ENCODE data around the gene ZNF175. TPM values are rescaled to one million over a fixed set of nuclear protein-coding genes. Genes with fewer than 3 reads are reported as not detected.

Gene ZNF175
- total RNA-seq (2022) (6.9 and 9.3 TPM in 2 replicates), Bru-seq, nascent RNA (percentile 70 among the genes with signal in this experiment), BruChase-seq, experiment 1, labeled RNA remaining after a 6-hour chase (percentile 56 among the genes with signal in this experiment), BruChase-seq, experiment 2, labeled RNA remaining after a 2-hour chase (percentile 78 among the genes with signal in this experiment)
- long read RNA-seq, full-length matches to known transcripts, result 1 of 3 reads
- long read RNA-seq, partial matches to known transcripts, result 0 of 3 reads
- long read RNA-seq, other reads (novel, unspliced or antisense), result 2 of 3 reads

DNA sequence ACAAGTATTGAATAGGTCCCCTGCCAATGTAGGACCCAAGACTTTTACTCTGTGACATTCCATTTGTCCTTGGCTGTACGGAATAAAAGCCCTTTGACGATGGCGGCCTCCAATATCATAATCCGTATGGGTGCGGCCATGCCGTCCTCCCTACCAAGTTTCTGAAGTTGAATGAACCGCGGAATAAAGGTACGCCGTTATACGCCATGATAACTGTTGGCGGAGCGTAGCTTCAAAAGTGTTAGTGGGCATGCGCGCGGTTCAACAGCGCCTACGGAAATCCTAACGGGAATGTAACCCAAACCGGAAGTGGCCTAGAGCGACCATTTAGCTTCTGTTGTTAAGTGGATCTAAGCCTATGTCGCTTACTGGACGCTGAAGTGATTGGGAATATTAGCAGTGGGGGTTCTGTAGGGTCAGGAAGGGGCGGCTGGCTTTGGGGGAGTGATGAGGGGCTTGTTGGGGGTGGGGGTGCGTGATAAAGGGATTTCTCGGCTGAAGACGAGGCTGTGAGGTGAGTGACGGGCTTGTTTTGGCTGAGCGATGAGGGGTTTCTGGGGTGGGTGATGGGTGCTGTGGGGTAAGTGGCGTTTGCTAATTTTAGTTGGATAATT lies at the start of gene ZNF175:
ZNF175 (plus strand) TSS at position 322 of the 614 bp plus-strand sequence. CDS start 2,047 bp downstream, outside the sequence.
- intact Hi-C loops (cut with micrococcal nuclease), result loop anchor here (1.0 kb wide), 1 partner anchor 23 kb away; no protein-coding TSS in a partner anchor
- CTCF ChIA-PET, result interaction anchor here (0.9 to 1.3 kb wide), 2 partner anchors 21 to 97 kb away, joined by 4 read pairs; no protein-coding TSS in a partner anchor
- peaks cover 13% of the 10 kb centered on the region for H3K27me3 Mint-ChIP-seq (ENCODE audit: insufficient read depth, unreplicated experiment)
- DNase-seq (ENCODE audit: unreplicated experiment), result peak; percentile 98
- peaks cover 19% of the 10 kb centered on the region for H3K36me3 Mint-ChIP-seq (ENCODE audit: insufficient read depth, unreplicated experiment)
- BruUV-seq (replicated peaks), result no TSS peak
- POLR2A ChIA-PET, result interaction anchor here (0.6 to 1.5 kb wide), 12 partner anchors 23 to 956 kb away, joined by 3 to 12 read pairs (median 3); no protein-coding TSS in a partner anchor
- TF ChIP-seq, protein P1, sequence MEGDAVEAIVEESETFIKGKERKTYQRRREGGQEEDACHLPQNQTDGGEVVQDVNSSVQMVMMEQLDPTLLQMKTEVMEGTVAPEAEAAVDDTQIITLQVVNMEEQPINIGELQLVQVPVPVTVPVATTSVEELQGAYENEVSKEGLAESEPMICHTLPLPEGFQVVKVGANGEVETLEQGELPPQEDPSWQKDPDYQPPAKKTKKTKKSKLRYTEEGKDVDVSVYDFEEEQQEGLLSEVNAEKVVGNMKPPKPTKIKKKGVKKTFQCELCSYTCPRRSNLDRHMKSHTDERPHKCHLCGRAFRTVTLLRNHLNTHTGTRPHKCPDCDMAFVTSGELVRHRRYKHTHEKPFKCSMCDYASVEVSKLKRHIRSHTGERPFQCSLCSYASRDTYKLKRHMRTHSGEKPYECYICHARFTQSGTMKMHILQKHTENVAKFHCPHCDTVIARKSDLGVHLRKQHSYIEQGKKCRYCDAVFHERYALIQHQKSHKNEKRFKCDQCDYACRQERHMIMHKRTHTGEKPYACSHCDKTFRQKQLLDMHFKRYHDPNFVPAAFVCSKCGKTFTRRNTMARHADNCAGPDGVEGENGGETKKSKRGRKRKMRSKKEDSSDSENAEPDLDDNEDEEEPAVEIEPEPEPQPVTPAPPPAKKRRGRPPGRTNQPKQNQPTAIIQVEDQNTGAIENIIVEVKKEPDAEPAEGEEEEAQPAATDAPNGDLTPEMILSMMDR (IDR thresholded peaks at IDR 0.05; ENCODE audit: unreplicated experiment), result no peak
- peak within 1 kb of the TSS; percentile 99 for H3K27ac Mint-ChIP-seq (ENCODE audit: low read depth, unreplicated experiment)
- peak within 1 kb of the TSS; percentile 97 for H3K4me3 Mint-ChIP-seq (ENCODE audit: unreplicated experiment)
- peaks cover 9% of the 10 kb centered on the region for H3K4me1 Mint-ChIP-seq (ENCODE audit: insufficient read depth, unreplicated experiment)
- no peaks in the 10 kb centered on the region for H3K9me3 Mint-ChIP-seq (ENCODE audit: unreplicated experiment)

DNA sequence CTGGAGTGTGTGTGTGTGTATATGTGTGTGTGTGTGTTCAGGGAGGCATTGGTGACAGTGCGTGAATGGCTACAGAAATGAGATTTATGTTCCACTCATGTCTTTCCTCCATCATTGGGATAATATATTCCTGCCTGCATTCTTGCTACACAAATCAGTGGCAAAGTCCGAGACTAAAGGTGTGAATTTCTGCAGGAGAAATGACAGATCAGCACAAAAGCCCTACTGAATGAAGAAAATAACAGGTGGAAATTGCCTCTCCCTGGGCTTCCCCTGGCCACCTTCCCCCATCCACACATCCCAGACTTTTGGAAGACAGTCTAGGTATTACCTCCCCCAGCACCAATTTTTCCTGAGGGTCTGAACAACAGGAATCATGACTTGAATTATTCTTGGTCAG lies 49.7 kb upstream of the ZNF175 start:
- Mint-ChIP-seq H3K4me1 (ENCODE audit: insufficient read depth, unreplicated experiment) (no peaks in the 10 kb centered on the region), H3K27me3 (ENCODE audit: insufficient read depth, unreplicated experiment) (no peaks in the 10 kb centered on the region), H3K4me3 (ENCODE audit: unreplicated experiment) (no peak overlapping the region), H3K9me3 (ENCODE audit: unreplicated experiment) (peaks cover 29% of the 10 kb centered on the region), H3K27ac (ENCODE audit: low read depth, unreplicated experiment) (no peak overlapping the region), H3K36me3 (ENCODE audit: insufficient read depth, unreplicated experiment) (no peaks in the 10 kb centered on the region)
- no peak for DNase-seq (ENCODE audit: unreplicated experiment)
- ChIA-PET CTCF (no interaction called here), POLR2A (interaction anchor here (0.6 kb wide), 1 partner anchor 12 kb away, joined by 3 read pairs; no protein-coding TSS in a partner anchor)
- TF ChIP-seq, protein P1 (IDR thresholded peaks at IDR 0.05; ENCODE audit: unreplicated experiment), result no peak
- no TSS peak for BruUV-seq (replicated peaks)
- intact Hi-C loops (cut with micrococcal nuclease), result no loop called here

DNA sequence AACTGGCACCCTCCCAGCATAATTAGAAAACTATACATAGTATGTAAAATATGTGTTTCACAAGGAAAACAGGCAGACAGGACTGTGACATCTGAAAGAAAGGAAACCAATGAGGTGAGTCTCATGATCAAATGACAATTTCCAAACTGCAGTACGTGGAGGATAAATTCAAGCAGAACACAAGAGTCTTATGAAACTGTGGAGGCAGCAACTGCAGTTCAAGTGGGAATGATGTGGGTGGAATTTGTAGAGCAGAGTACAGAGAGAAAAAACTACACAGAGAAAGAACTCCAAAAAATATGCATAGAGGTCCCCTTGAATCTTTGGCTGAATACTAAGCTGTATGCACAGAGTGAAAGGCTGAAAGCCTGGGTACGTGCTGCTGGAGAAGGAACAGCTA lies 49.3 kb upstream of the ZNF175 start:
- POLR2A ChIA-PET, result interaction anchor here (0.6 kb wide), 1 partner anchor 12 kb away, joined by 3 read pairs; no protein-coding TSS in a partner anchor
- CTCF ChIA-PET, result no interaction called here
- Mint-ChIP-seq H3K4me1 (ENCODE audit: insufficient read depth, unreplicated experiment) (no peaks in the 10 kb centered on the region), H3K36me3 (ENCODE audit: insufficient read depth, unreplicated experiment) (no peaks in the 10 kb centered on the region), H3K27me3 (ENCODE audit: insufficient read depth, unreplicated experiment) (no peaks in the 10 kb centered on the region), H3K27ac (ENCODE audit: low read depth, unreplicated experiment) (no peak overlapping the region), H3K4me3 (ENCODE audit: unreplicated experiment) (no peak overlapping the region), H3K9me3 (ENCODE audit: unreplicated experiment) (peaks cover 29% of the 10 kb centered on the region)
- no TSS peak for BruUV-seq (replicated peaks)
- intact Hi-C loops (cut with micrococcal nuclease), result no loop called here
- TF ChIP-seq, protein P1 (IDR thresholded peaks at IDR 0.05; ENCODE audit: unreplicated experiment), result no peak
- no peak for DNase-seq (ENCODE audit: unreplicated experiment)

DNA sequence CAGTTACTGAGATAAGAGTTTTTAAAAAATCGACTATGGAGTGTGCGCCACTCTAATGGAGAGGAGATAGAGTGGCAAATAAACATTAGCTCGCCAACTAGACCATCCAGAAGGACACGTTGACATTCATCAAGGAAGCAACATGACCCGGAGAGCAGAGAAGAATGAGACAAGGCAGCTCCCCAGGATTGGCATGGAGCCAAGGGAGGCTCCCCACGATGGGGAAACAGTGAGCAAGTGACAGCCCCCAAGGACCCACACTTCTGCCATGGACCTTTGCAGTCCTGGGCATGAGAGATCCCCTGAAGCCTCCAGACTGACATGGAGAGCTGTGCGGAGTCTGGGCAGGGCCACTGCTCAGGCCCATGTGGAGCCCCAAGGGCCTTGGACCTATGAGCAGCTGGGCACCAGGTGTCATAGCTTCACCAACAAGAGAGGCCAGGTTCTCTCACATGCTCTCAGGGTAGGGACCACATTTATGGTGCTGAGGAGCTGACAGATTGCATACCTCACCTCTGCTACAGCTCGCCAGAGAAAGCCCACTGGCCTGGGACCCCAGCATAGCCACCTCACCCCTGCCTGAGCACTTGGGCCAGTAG lies 46.3 kb upstream of the ZNF175 start:
- H3K36me3 Mint-ChIP-seq (ENCODE audit: insufficient read depth, unreplicated experiment), result no peaks in the 10 kb centered on the region
- peaks cover 21% of the 10 kb centered on the region for H3K9me3 Mint-ChIP-seq (ENCODE audit: unreplicated experiment)
- BruUV-seq (replicated peaks), result no TSS peak
- TF ChIP-seq, protein P1 (IDR thresholded peaks at IDR 0.05; ENCODE audit: unreplicated experiment), result no peak
- intact Hi-C loops (cut with micrococcal nuclease), result no loop called here
- no peak overlapping the region for H3K4me3 Mint-ChIP-seq (ENCODE audit: unreplicated experiment)
- no peaks in the 10 kb centered on the region for H3K4me1 Mint-ChIP-seq (ENCODE audit: insufficient read depth, unreplicated experiment)
- no peaks in the 10 kb centered on the region for H3K27me3 Mint-ChIP-seq (ENCODE audit: insufficient read depth, unreplicated experiment)
- no peak for DNase-seq (ENCODE audit: unreplicated experiment)
- ChIA-PET POLR2A (no interaction called here), CTCF (interaction anchor here (0.7 to 1.8 kb wide), 4 partner anchors 9 to 298 kb away, joined by 4 to 9 read pairs (median 6); no protein-coding TSS in a partner anchor)
- no peak overlapping the region for H3K27ac Mint-ChIP-seq (ENCODE audit: low read depth, unreplicated experiment)

All from MCF 10A (cell line).